GM10847 (cell line): ENCODE measurements around the gene ATP6V0C.

Experiments
- POLR2A ChIP-seq: IDR thresholded peaks from 2 replicates; pipeline ENCODE4 v1.6.1; 2011; ENCODE audit not compliant: insufficient read length; ENCODE audit errors: extremely low read depth

ATP6V0C gene

GRCh38 chr16:2483939-2484897 is 29.5 kb upstream of the ATP6V0C start:
- no peak for TF ChIP-seq POLR2A

- TF ChIP-seq POLR2A: no peak
Observed at GRCh38 chr16:2484898-2485508, 28.7 kb upstream of the ATP6V0C start.

DNA sequence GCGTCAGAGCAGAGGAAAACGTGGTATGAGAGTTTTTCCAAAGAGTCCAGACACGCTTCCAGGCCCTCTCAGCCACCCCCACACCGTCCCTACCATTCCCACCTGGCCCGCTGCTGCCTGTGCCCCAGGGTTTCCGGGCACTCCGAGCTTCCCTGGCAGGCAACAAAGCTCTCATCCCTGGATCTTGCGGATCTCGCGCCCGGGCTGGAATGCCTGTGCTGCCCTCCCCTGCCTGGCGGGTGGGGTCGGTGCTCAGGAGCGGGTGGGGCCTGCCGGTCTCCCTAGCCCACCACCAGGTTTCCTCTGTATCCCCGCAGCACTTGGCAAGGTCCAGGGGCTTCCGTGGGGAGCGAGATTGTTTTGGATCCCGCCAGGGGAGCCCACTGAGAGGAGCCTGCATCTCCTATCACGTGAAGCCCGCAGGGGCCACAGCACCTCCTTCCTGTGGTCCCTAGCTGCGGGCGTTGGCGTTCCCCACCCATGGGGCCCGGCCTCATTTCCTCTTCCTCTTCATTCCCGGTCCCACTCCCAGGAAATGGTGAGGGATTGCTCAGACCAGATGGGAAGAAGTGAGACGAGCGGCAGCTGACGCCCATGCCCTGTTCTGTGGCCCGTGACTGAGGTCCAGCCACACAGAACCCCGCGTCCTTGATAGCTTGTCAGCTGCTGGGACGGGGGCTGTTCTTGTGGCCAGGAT is 27.8 kb upstream of the ATP6V0C start:
- no peak for TF ChIP-seq POLR2A

- no peak for TF ChIP-seq POLR2A
Observed at GRCh38 chr16:2486645-2487516, 26.9 kb upstream of the ATP6V0C start.

- no peak for TF ChIP-seq POLR2A
Observed at GRCh38 chr16:2487517-2487842, 26.3 kb upstream of the ATP6V0C start.

- no peak for TF ChIP-seq POLR2A
Observed at GRCh38 chr16:2487903-2488531, 25.7 kb upstream of the ATP6V0C start.

GRCh38 chr16:2489581-2489980 is 24.2 kb upstream of the ATP6V0C start:
- TF ChIP-seq POLR2A: no peak

- TF ChIP-seq POLR2A: no peak
Observed at GRCh38 chr16:2490190-2491105, 23.3 kb upstream of the ATP6V0C start.

DNA sequence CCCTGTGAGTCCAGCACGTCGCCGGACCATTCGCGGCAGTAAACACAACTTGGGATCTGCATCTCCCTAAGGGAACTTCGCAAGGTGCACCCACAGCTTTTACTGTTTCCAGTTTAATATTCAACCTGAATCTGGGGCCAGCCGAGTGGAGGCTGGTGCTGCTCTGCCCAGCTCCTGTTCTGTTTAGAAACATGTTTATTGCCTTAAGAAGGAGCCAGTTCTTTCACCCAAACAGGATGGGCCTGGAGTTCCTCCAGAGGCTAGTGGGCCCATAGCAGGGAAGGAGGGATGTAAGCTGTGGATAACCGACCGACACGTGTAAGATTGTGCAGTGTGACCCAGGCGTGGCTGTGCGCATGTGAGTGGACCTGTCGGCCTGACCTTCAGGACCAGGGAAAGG is 21.5 kb upstream of the ATP6V0C start:
- no peak for TF ChIP-seq POLR2A

GRCh38 chr16:2493605-2494004 is 20.1 kb upstream of the ATP6V0C start:
- no peak for TF ChIP-seq POLR2A

GRCh38 chr16:2494616-2495015 is 19.1 kb upstream of the ATP6V0C start:
- no peak for TF ChIP-seq POLR2A

GRCh38 chr16:2495041-2495440 is 18.7 kb upstream of the ATP6V0C start:
- TF ChIP-seq POLR2A: no peak

DNA sequence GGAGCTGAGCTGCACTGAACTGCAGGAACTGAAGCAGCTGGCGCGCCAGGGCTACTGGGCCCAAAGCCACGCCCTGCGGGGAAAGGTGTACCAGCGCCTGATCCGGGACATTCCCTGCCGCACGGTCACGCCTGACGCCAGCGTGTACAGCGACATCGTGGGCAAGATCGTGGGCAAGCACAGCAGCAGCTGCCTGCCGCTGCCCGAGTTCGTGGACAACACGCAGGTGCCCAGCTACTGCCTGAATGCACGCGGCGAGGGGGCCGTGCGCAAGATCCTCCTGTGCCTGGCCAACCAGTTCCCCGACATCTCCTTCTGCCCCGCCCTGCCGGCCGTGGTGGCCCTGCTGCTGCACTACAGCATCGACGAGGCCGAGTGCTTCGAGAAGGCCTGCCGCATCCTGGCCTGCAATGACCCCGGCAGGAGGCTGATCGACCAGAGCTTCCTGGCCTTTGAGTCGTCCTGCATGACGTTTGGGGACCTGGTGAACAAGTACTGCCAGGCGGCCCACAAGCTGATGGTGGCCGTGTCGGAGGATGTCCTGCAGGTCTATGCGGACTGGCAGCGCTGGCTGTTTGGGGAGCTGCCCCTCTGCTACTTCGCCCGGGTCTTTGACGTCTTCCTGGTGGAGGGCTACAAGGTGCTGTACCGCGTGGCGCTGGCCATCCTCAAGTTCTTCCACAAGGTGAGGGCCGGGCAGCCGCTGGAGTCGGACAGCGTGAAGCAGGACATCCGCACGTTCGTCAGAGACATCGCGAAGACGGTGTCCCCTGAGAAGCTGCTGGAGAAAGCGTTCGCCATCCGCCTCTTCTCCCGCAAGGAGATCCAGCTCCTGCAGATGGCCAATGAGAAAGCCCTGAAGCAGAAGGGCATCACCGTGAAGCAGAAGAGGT is 17.3 kb upstream of the ATP6V0C start:
- no peak for TF ChIP-seq POLR2A

DNA sequence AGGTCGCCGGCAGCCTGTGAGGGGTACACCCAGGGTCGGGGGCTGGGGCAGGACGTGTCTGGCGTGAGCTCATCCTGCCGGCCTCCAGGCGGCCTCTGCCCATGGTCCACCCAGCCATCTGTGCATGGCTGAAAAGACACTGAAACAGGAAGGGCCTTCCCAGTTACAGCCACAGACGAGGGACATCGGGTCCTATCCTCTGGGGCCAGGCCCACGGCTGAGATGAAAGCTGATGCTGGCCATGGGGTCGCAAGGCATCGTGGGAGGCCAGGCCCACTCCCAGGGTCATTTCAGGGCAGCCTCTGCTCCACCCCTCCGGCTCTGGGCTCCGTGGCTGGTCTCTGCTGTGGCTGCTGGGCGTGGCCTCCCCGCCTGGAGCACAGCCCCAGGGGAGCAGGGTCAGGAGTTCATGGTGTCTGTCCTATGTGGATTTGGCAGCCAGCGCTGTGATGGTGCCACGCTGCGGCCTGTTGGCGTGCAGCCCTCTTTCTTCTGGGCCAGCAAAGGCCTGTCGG is 16.6 kb upstream of the ATP6V0C start:
- no peak for TF ChIP-seq POLR2A
